Left lung (tissue), 10 donors: ENCODE data around the gene CHPF2. TPM values are rescaled to one million over a fixed set of nuclear protein-coding genes. Genes with fewer than 3 reads are reported as not detected.

Experiments
- ATAC-seq: fragments of 200-7000 bp; cut with Tn5 transposase; one replicate; pipeline ENCODE4 v1.9.1; 2020; ENCODE audit warnings: moderate library complexity
- DNase-seq, 4 donors: peaks; one replicate each; pipeline ENCODE4 v3.0.0-alpha.2; 2013 to 2020
- H3K27ac ChIP-seq, 2 donors: fragments of 200-600 bp; sonication (generic) in 1 of 2; one replicate each; pipeline versions ENCODE4 v1.5.0 to v1.8.0; 2020 to 2021
- H3K27me3 ChIP-seq, 2 donors: fragments of 200-600 bp; sonication (generic) in 1 of 2; one replicate each; pipeline versions ENCODE4 v1.5.0 to v1.8.0; 2020 to 2021
- H3K36me3 ChIP-seq, 2 donors: fragments of 200-600 bp; sonication (generic) in 1 of 2; one replicate each; pipeline versions ENCODE4 v1.5.0 to v1.8.0; 2020 to 2021
- H3K4me1 ChIP-seq, 2 donors: fragments of 200-600 bp; one replicate each; pipeline ENCODE4 v1.8.0; 2021
- H3K4me3 ChIP-seq, 2 donors: fragments of 200-600 bp; sonication (generic) in 1 of 2; one replicate each; pipeline versions ENCODE4 v1.5.0 to v1.8.0; 2020 to 2021; ENCODE audit warnings: mild to moderate bottlenecking in 1 of 2
- H3K9me3 ChIP-seq, 2 donors: fragments of 200-600 bp; sonication (generic) in 1 of 2; one replicate each; pipeline versions ENCODE4 v1.5.0 to v1.8.0; 2020 to 2021
- CTCF ChIP-seq, 2 donors: fragments of 200-600 bp; sonication (generic) in 1 of 2; IDR thresholded peaks; one replicate each; pipeline versions ENCODE4 v1.5.0 to v1.8.0; 2021; ENCODE audit warnings: antibody characterized with exemption in 2 of 2
- intact Hi-C, 2 donors: fragments of 100-400 bp; cut with DNase I; formaldehyde crosslinking; loops; one replicate each; pipeline versions ENCODE4 v1.11.2 to v1.14.2; 2022
- polyA plus RNA-seq, 6 donors: library from polyadenylated mRNA; unstranded; fragments of 120-200 nt; gene quantifications; one replicate each; pipeline ENCODE4 v1.2.1, GENCODE V29; 2013; ENCODE audit not compliant: insufficient read length in 6 of 6
- total RNA-seq, 2 donors: library from RNA; stranded (reverse); fragmentation: NEBNext Ultra II Directional; extraction: Animal tissue kit (Norgen Biotek cat#: 25700); gene quantifications; one replicate each; pipeline ENCODE4 v1.2.1, GENCODE V29; 2021
- donor health status: DM: no; HTN: yes; CAD: no.
- donor health status: DM: no; HTN: no; CAD: no.

Gene CHPF2
- total and polyA plus RNA-seq, 8 donors: 18.1 to 53.8 (median 23.0) TPM

GRCh38 chr7:151187409-151188251 is 44.7 kb upstream of the CHPF2 start:
- H3K27ac ChIP-seq: no peak overlapping the region
- TF ChIP-seq CTCF (IDR thresholded peaks at IDR 0.05): no peak
- intact Hi-C loops: no loop called here

GRCh38 chr7:151188252-151188542 is 44.1 kb upstream of the CHPF2 start:
- Histone ChIP-seq H3K4me1 (no peaks in the 10 kb centered on the region), H3K27ac (no peak overlapping the region), H3K27me3 (peaks cover 0 to 9% of the 10 kb centered on the region in 2 donors), H3K9me3 (no peaks in the 10 kb centered on the region), H3K36me3 (no peaks in the 10 kb centered on the region), H3K4me3 (no peak overlapping the region)
- no peak for TF ChIP-seq CTCF (IDR thresholded peaks at IDR 0.05)
- ATAC-seq: no peak
- DNase-seq: no peak
- intact Hi-C loops: no loop called here

More at GRCh38 chr7:151187409-151188251, 44.7 kb upstream of the CHPF2 start:
- no peak for DNase-seq
- ATAC-seq: no peak
- Histone ChIP-seq H3K4me3 (no peak overlapping the region), H3K9me3 (no peaks in the 10 kb centered on the region), H3K36me3 (no peaks in the 10 kb centered on the region), H3K4me1 (no peaks in the 10 kb centered on the region), H3K27me3 (peaks cover 0 to 9% of the 10 kb centered on the region in 2 donors)

- H3K9me3 ChIP-seq: no peaks in the 10 kb centered on the region
- ATAC-seq (no peak), DNase-seq (no peak)
- H3K27me3 ChIP-seq: peaks cover 0 to 10% of the 10 kb centered on the region in 2 donors
- intact Hi-C loops: no loop called here
- no peak for TF ChIP-seq CTCF (IDR thresholded peaks at IDR 0.05)
- H3K4me1 ChIP-seq: no peaks in the 10 kb centered on the region
- no peak overlapping the region for H3K27ac ChIP-seq
- H3K4me3 ChIP-seq: no peak overlapping the region
- H3K36me3 ChIP-seq: no peaks in the 10 kb centered on the region
These were observed 43.2 kb upstream of the CHPF2 start for GRCh38 chr7:151189038-151189437.

- ATAC-seq (no peak), DNase-seq (no peak)
- no peaks in the 10 kb centered on the region for H3K36me3 ChIP-seq
- H3K4me1 ChIP-seq: no peaks in the 10 kb centered on the region
- H3K4me3 ChIP-seq: no peak overlapping the region
- peaks cover 0 to 28% of the 10 kb centered on the region in 2 donors for H3K27me3 ChIP-seq
- no peak overlapping the region for H3K27ac ChIP-seq
- no peak for TF ChIP-seq CTCF (IDR thresholded peaks at IDR 0.05)
- intact Hi-C loops: no loop called here
- no peaks in the 10 kb centered on the region for H3K9me3 ChIP-seq
These were observed 40.7 kb upstream of the CHPF2 start for GRCh38 chr7:151191544-151191943.

GRCh38 chr7:151192002-151192539 is 40.2 kb upstream of the CHPF2 start:
- DNase-seq (no peak), ATAC-seq (no peak)
- peaks cover 0 to 29% of the 10 kb centered on the region in 2 donors for H3K27me3 ChIP-seq
- H3K4me1 ChIP-seq: no peaks in the 10 kb centered on the region
- no peak overlapping the region for H3K27ac ChIP-seq
- no peak overlapping the region for H3K4me3 ChIP-seq
- no peaks in the 10 kb centered on the region for H3K9me3 ChIP-seq
- no peaks in the 10 kb centered on the region for H3K36me3 ChIP-seq
- no peak for TF ChIP-seq CTCF (IDR thresholded peaks at IDR 0.05)
- intact Hi-C loops: no loop called here
